NB4 (cell line): Measurements from ENCODE around the gene TTBK2.

Experiments
- MYC ChIP-seq: IDR thresholded peaks from 2 replicates; pipeline ENCODE4 v1.6.1; 2011; ENCODE audit warnings: low read depth, low read length
- POLR2A ChIP-seq: IDR thresholded peaks from 2 replicates; pipeline ENCODE4 v1.6.1; 2011; ENCODE audit warnings: mild to moderate bottlenecking; ENCODE audit not compliant: insufficient read length; ENCODE audit errors: extremely low read depth
- TF ChIP-seq, protein P1 (sequence below): IDR thresholded peaks from one replicate; pipeline ENCODE4 v1.5.1; 2012; ENCODE audit warnings: low read depth, low read length
- TF ChIP-seq, protein P2 (sequence below): IDR thresholded peaks from 2 replicates; pipeline ENCODE4 v1.6.1; 2011; ENCODE audit warnings: low read depth, low read length

DNA sequence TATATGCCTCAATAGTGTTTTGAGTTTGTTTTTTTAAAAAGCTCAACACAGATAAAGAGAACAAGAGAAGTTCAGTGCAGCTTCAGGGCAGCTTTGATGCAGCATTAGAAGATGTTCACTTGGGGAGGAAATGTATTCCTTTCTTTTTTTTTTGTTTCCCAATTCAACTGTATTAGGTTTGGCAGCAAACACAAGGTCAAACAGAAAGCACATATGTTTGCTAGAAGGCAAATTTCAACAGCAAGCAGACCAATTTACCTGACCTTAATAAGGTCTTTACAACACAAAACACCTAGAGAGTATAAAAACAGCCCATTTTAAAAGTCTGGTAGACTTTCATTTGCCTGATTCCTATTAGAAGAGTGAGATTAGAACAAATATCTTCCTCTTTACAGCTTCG lies 176.4 kb downstream of the TTBK2 start:
- TF ChIP-seq, protein P1, sequence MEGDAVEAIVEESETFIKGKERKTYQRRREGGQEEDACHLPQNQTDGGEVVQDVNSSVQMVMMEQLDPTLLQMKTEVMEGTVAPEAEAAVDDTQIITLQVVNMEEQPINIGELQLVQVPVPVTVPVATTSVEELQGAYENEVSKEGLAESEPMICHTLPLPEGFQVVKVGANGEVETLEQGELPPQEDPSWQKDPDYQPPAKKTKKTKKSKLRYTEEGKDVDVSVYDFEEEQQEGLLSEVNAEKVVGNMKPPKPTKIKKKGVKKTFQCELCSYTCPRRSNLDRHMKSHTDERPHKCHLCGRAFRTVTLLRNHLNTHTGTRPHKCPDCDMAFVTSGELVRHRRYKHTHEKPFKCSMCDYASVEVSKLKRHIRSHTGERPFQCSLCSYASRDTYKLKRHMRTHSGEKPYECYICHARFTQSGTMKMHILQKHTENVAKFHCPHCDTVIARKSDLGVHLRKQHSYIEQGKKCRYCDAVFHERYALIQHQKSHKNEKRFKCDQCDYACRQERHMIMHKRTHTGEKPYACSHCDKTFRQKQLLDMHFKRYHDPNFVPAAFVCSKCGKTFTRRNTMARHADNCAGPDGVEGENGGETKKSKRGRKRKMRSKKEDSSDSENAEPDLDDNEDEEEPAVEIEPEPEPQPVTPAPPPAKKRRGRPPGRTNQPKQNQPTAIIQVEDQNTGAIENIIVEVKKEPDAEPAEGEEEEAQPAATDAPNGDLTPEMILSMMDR, result no peak
- TF ChIP-seq, protein P2, sequence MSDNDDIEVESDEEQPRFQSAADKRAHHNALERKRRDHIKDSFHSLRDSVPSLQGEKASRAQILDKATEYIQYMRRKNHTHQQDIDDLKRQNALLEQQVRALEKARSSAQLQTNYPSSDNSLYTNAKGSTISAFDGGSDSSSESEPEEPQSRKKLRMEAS, result no peak
- TF ChIP-seq POLR2A (no peak), MYC (no peak)
